Endodermal cell (in vitro differentiated cells): ENCODE results near the gene TPMT. TPM values are rescaled to one million over a fixed set of nuclear protein-coding genes. Genes with fewer than 3 reads are reported as not detected.

Experiments
- DNase-seq: peaks from one replicate; pipeline ENCODE4 v3.0.0-alpha.2; 2017
- H3K27ac ChIP-seq: 2 replicates; pipeline ENCODE4 v1.5.1; 2013; ENCODE audit warnings: mild to moderate bottlenecking, low read depth, low read length, moderate library complexity
- H3K27me3 ChIP-seq: 2 replicates; pipeline ENCODE4 v1.6.1; 2013; ENCODE audit warnings: mild to moderate bottlenecking, low read length, moderate library complexity; ENCODE audit not compliant: insufficient read depth, control insufficient read depth, poor library complexity, severe bottlenecking
- H3K36me3 ChIP-seq: 2 replicates; pipeline ENCODE4 v1.7.0; 2013; ENCODE audit warnings: mild to moderate bottlenecking, low read length, moderate library complexity; ENCODE audit not compliant: control insufficient read depth, insufficient read depth
- H3K4me1 ChIP-seq: one replicate; pipeline ENCODE4 v1.7.0; 2013; ENCODE audit warnings: low read length; ENCODE audit not compliant: control insufficient read depth, insufficient read depth
- H3K4me3 ChIP-seq: 2 replicates; pipeline ENCODE4 v1.5.1; 2013; ENCODE audit warnings: mild to moderate bottlenecking, low read length, moderate library complexity
- H3K9ac ChIP-seq: 2 replicates; pipeline ENCODE4 v1.6.1; 2013; ENCODE audit warnings: mild to moderate bottlenecking, low read length, moderate library complexity; ENCODE audit not compliant: poor library complexity, severe bottlenecking; ENCODE audit errors: extremely low read depth
- H3K9me3 ChIP-seq: 2 replicates; pipeline ENCODE4 v1.6.1; 2013; ENCODE audit warnings: mild to moderate bottlenecking, low read length, moderate library complexity; ENCODE audit not compliant: control insufficient read depth
- H3K27ac Mint-ChIP-seq: 2 replicates; pipeline ENCODE4 v1.8.0; 2020; ENCODE audit warnings: mixed read lengths
- H3K27me3 Mint-ChIP-seq: 2 replicates; pipeline ENCODE4 v1.8.0; 2021; ENCODE audit warnings: mild to moderate bottlenecking, mixed read lengths; ENCODE audit not compliant: insufficient read depth
- H3K36me3 Mint-ChIP-seq: 2 replicates; pipeline ENCODE4 v1.8.0; 2020; ENCODE audit warnings: low read depth, mixed read lengths
- H3K4me1 Mint-ChIP-seq: 2 replicates; pipeline ENCODE4 v1.8.0; 2020; ENCODE audit warnings: mixed read lengths
- H3K4me3 Mint-ChIP-seq: 2 replicates; pipeline ENCODE4 v1.8.0; 2020; ENCODE audit warnings: mild to moderate bottlenecking, moderate library complexity, mixed read lengths
- H3K9me3 Mint-ChIP-seq: 2 replicates; pipeline ENCODE4 v1.8.0; 2020; ENCODE audit warnings: mild to moderate bottlenecking, mixed read lengths
- WGBS, 2 experiments: methylation state at CpG; one replicate each; pipeline versions ENCODE4 v1.1.5 to v1.1.7; 2013; ENCODE audit warnings: missing lambda C conversion rate in 2 of 2, mixed read lengths in 1 of 2; ENCODE audit not compliant: insufficient coverage in 1 of 2, insufficient read length in 1 of 2; 5-methylcytosine and 5-hydroxymethylcytosine counted together
- total RNA-seq, 2 donors: library from RNA; stranded (reverse); fragmentation: NEBNext Ultra II Directional in 1 of 2; extraction: Animal tissue kit (Norgen Biotek cat#: 25700) in 1 of 2; gene quantifications; 2 replicates in 1 of 2; 3 replicates in 1 of 2; pipeline ENCODE4 v1.2.1, GENCODE V29; 2021
- TF ChIP-seq, protein P1 (sequence below): fragments of 200-600 bp; sonication (generic); conservative IDR thresholded peaks from 2 replicates; pipeline ENCODE4 v1.5.0; 2021; ENCODE audit warnings: antibody characterized with exemption, mild to moderate bottlenecking

Gene TPMT
- total RNA-seq, 2 donors from 2014 or later: 14.0 to 15.8 TPM

DNA sequence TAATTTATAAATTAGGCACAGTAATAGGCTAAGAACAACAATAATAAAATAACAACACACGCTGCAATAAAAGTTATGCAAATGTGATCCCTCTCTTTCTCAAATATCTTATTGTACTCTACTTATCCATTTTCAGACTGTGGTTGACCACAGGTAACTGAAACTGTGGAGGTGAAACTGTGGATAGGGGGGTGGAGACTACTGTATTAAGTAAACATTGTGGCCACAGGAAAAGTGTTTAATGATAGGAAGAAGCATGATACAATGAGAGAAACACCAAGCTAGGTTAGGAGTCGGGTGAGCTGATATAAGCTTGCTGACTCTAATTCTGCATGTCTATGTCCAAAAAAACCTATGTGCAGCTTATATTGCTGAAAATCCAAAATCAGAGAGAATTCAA is 55.4 kb downstream of the TPMT start:
- H3K9me3 Mint-ChIP-seq: no peaks in the 10 kb centered on the region
- no peak overlapping the region for H3K27ac ChIP-seq
- no peak overlapping the region for H3K9ac ChIP-seq
- H3K27ac Mint-ChIP-seq: no peak overlapping the region
- no peaks in the 10 kb centered on the region for H3K27me3 Mint-ChIP-seq
- no peak overlapping the region for H3K4me3 ChIP-seq
- no peaks in the 10 kb centered on the region for H3K36me3 Mint-ChIP-seq
- TF ChIP-seq, protein P1, sequence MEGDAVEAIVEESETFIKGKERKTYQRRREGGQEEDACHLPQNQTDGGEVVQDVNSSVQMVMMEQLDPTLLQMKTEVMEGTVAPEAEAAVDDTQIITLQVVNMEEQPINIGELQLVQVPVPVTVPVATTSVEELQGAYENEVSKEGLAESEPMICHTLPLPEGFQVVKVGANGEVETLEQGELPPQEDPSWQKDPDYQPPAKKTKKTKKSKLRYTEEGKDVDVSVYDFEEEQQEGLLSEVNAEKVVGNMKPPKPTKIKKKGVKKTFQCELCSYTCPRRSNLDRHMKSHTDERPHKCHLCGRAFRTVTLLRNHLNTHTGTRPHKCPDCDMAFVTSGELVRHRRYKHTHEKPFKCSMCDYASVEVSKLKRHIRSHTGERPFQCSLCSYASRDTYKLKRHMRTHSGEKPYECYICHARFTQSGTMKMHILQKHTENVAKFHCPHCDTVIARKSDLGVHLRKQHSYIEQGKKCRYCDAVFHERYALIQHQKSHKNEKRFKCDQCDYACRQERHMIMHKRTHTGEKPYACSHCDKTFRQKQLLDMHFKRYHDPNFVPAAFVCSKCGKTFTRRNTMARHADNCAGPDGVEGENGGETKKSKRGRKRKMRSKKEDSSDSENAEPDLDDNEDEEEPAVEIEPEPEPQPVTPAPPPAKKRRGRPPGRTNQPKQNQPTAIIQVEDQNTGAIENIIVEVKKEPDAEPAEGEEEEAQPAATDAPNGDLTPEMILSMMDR: no peak
- H3K36me3 ChIP-seq: no peaks in the 10 kb centered on the region
- H3K4me1 Mint-ChIP-seq: no peaks in the 10 kb centered on the region
- 95 to 100% methylated on average over 1 to 2 of the region's 2 CpGs for WGBS, 2 experiments
- no peak overlapping the region for H3K4me3 Mint-ChIP-seq
- no peaks in the 10 kb centered on the region for H3K4me1 ChIP-seq
- H3K9me3 ChIP-seq: no peaks in the 10 kb centered on the region
- no peak for DNase-seq
- no peaks in the 10 kb centered on the region for H3K27me3 ChIP-seq

DNA sequence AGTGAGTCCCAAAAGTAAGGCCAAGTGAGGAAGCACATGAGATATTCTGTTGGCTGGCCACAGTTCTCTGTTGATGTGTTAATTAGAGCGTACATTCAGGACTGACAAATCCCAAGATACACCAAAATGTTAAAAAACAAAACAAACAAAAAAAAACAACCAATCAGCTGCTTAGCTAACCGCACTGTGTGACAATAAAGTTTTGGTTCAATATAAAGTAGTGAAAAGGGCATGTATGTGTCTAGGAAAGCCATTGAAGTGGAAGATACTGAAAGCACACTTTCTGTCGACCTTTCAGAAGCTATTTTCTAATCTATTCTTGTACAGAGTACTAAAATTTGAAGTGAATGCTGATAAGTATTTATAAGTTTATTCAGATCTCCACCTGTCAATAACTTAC is 58.5 kb downstream of the TPMT start:
- H3K4me3 Mint-ChIP-seq: no peak overlapping the region
- Histone ChIP-seq H3K4me3 (no peak overlapping the region), H3K27ac (no peak overlapping the region), H3K9me3 (peaks cover 2% of the 10 kb centered on the region), H3K4me1 (no peaks in the 10 kb centered on the region), H3K27me3 (no peaks in the 10 kb centered on the region), H3K36me3 (no peaks in the 10 kb centered on the region), H3K9ac (no peak overlapping the region)
- no peaks in the 10 kb centered on the region for H3K9me3 Mint-ChIP-seq
- no peak overlapping the region for H3K27ac Mint-ChIP-seq
- no peaks in the 10 kb centered on the region for H3K36me3 Mint-ChIP-seq
- TF ChIP-seq, protein P1: no peak
- 84% methylated on average over 3 of the region's 3 CpGs; no CpG with 5 or more reads in 1 of the 2 experiments for WGBS, 2 experiments
- no peaks in the 10 kb centered on the region for H3K4me1 Mint-ChIP-seq
- no peaks in the 10 kb centered on the region for H3K27me3 Mint-ChIP-seq
- no peak for DNase-seq

DNA sequence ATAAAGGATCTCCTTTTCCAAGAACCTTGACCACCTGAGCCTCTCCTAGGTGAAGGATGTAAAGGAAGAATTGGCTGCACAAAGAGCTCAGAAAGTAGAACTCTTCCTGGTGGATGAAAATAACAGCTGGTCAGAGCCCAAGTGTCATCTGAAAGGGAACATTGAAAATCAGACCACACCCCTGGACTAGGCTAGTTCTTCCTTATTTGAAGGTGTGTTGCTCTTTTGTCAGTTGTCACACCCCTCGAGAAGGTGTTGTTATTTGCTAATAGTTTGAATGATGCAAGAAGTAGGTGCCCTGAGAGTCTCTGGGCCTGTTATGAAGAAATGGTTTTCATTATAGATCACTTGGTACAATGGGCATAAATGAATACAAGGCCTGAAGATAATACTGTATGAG is 63.5 kb downstream of the TPMT start:
- Mint-ChIP-seq H3K27me3 (no peaks in the 10 kb centered on the region), H3K9me3 (peaks cover 11% of the 10 kb centered on the region), H3K27ac (no peak overlapping the region), H3K36me3 (no peaks in the 10 kb centered on the region), H3K4me1 (no peaks in the 10 kb centered on the region), H3K4me3 (no peak overlapping the region)
- TF ChIP-seq, protein P1: no peak
- no peaks in the 10 kb centered on the region for H3K27me3 ChIP-seq
- no peak for DNase-seq
- H3K9ac ChIP-seq: no peak overlapping the region
- no peak overlapping the region for H3K4me3 ChIP-seq
- peaks cover 23% of the 10 kb centered on the region for H3K9me3 ChIP-seq
- no peak overlapping the region for H3K27ac ChIP-seq
- H3K36me3 ChIP-seq: no peaks in the 10 kb centered on the region
- H3K4me1 ChIP-seq: no peaks in the 10 kb centered on the region
- 83 to 96% methylated on average over 1 of the region's 1 CpG for WGBS, 2 experiments
